Uterus (tissue), 2 donors: ENCODE data around the gene EGR1.
A peak's percentile ranks its signal among the peaks of the same experiment; 100 is the strongest.

Experiments used
- CTCF ChIP-seq, 4 experiments: fragments of 200-600 bp in 2 of 4; fragments of 450-650 bp in 2 of 4; sonication (generic) in 2 of 4; IDR thresholded peaks; one replicate each; pipeline ENCODE4 v1.5.1; 2016 to 2019; ENCODE audit warnings: antibody characterized with exemption in 4 of 4, mild to moderate bottlenecking in 2 of 4, moderate library complexity in 1 of 4
- POLR2A ChIP-seq, 2 donors: fragments of 450-650 bp; IDR thresholded peaks; one replicate each; pipeline ENCODE4 v1.6.1; 2016; ENCODE audit warnings: antibody characterized with exemption in 2 of 2, mild to moderate bottlenecking in 1 of 2, moderate library complexity in 1 of 2

- TF ChIP-seq CTCF (IDR thresholded peaks at IDR 0.05) (peak in 2 of 4 experiments; percentile 18 to 25), POLR2A (IDR thresholded peaks at IDR 0.05) (peak in 1 of 2 donors; percentile 9)
Measured at GRCh38 chr5:138438724-138439476, 26.4 kb upstream of the EGR1 start, which contains the start of gene REEP2.
